ENCODE results near the gene ZNF516.

Gene ZNF516

GRCh38 chr18:76441002-76441667, 53.9 kb downstream of the ZNF516 start:
- Histone ChIP-seq H3K4ac (ENCODE audit: low read depth in 1 of 2, low read length in 2 of 2) (no peak overlapping the region), H3K14ac (ENCODE audit: low read length in 2 of 2) (no peak overlapping the region), H2BK15ac (ENCODE audit: low read depth, poor library complexity, severe bottlenecking) (no peak overlapping the region), H3K23ac (ENCODE audit: low read length in 2 of 2) (no peak overlapping the region), H3K18ac (ENCODE audit: low read depth in 1 of 2, low read length in 2 of 2) (no peak overlapping the region), H3K27me3 (ENCODE audit: control insufficient read depth in 1 of 2, insufficient read depth in 1 of 2, low read length in 2 of 2) (no peaks in the 10 kb centered on the region), H3K27ac (ENCODE audit: low read length, poor library complexity, severe bottlenecking) (no peak overlapping the region), H2AK5ac (ENCODE audit: low read length, severe bottlenecking) (no peak overlapping the region), H4K91ac (ENCODE audit: low read length) (no peak overlapping the region), H3K4me1 (ENCODE audit: control insufficient read depth, insufficient read depth, low read depth, low read length) (peaks cover 22% of the 10 kb centered on the region), H3K4me3 (ENCODE audit: insufficient read depth in 1 of 2, low read depth in 1 of 2, low read length in 2 of 2) (no peak overlapping the region), H2BK12ac (ENCODE audit: low read length in 2 of 2) (no peak overlapping the region), H2BK120ac (ENCODE audit: low read depth, low read length) (no peak overlapping the region), H3K79me1 (replicated peaks; ENCODE audit: low read length, poor library complexity, severe bottlenecking) (peaks cover 38% of the 10 kb centered on the region), H4K8ac (ENCODE audit: low read length) (no peak overlapping the region), H3K9ac (ENCODE audit: low read length) (no peak overlapping the region), H3K4me2 (ENCODE audit: low read length, poor library complexity, severe bottlenecking) (no peak overlapping the region), H2BK5ac (ENCODE audit: low read depth, low read length, poor library complexity, severe bottlenecking) (no peak overlapping the region), H2AFZ (ENCODE audit: low read depth, low read length) (no peak overlapping the region), H3K9me3 (ENCODE audit: control insufficient read depth, low read length) (no peaks in the 10 kb centered on the region), H3K36me3 (ENCODE audit: control insufficient read depth in 1 of 2, insufficient read depth in 2 of 2, low read depth in 1 of 2, low read length in 2 of 2) (peaks cover 42 to 45% of the 10 kb centered on the region in 2 experiments)
- WGBS: 97% methylated on average over 53 of the region's 54 CpGs
- DNase-seq: no peak

GRCh38 chr18:76437910-76438309, 57.1 kb downstream of the ZNF516 start:
- Histone ChIP-seq H3K27ac (ENCODE audit: low read length, poor library complexity, severe bottlenecking) (no peak overlapping the region), H3K18ac (ENCODE audit: low read depth in 1 of 2, low read length in 2 of 2) (no peak overlapping the region), H3K27me3 (ENCODE audit: control insufficient read depth in 1 of 2, insufficient read depth in 1 of 2, low read length in 2 of 2) (no peaks in the 10 kb centered on the region), H3K4me3 (ENCODE audit: insufficient read depth in 1 of 2, low read depth in 1 of 2, low read length in 2 of 2) (no peak overlapping the region), H3K36me3 (ENCODE audit: control insufficient read depth in 1 of 2, insufficient read depth in 2 of 2, low read depth in 1 of 2, low read length in 2 of 2) (peaks cover 56 to 57% of the 10 kb centered on the region in 2 experiments), H3K79me1 (replicated peaks; ENCODE audit: low read length, poor library complexity, severe bottlenecking) (peaks cover 55% of the 10 kb centered on the region), H3K9ac (ENCODE audit: low read length) (peak overlapping the region; percentile 51), H4K91ac (ENCODE audit: low read length) (no peak overlapping the region), H3K4me1 (ENCODE audit: control insufficient read depth, insufficient read depth, low read depth, low read length) (no peaks in the 10 kb centered on the region), H4K8ac (ENCODE audit: low read length) (no peak overlapping the region), H2BK120ac (ENCODE audit: low read depth, low read length) (no peak overlapping the region), H3K4ac (ENCODE audit: low read depth in 1 of 2, low read length in 2 of 2) (no peak overlapping the region), H2BK12ac (ENCODE audit: low read length in 2 of 2) (no peak overlapping the region), H3K14ac (ENCODE audit: low read length in 2 of 2) (no peak overlapping the region), H2BK15ac (ENCODE audit: low read depth, poor library complexity, severe bottlenecking) (no peak overlapping the region), H2BK5ac (ENCODE audit: low read depth, low read length, poor library complexity, severe bottlenecking) (no peak overlapping the region), H3K4me2 (ENCODE audit: low read length, poor library complexity, severe bottlenecking) (no peak overlapping the region), H3K23ac (ENCODE audit: low read length in 2 of 2) (peak overlapping the region in 1 of 2 experiments; percentile 47), H2AFZ (ENCODE audit: low read depth, low read length) (no peak overlapping the region), H3K9me3 (ENCODE audit: control insufficient read depth, low read length) (no peaks in the 10 kb centered on the region), H2AK5ac (ENCODE audit: low read length, severe bottlenecking) (no peak overlapping the region)
- WGBS: 97% methylated on average over 8 of the region's 8 CpGs
- DNase-seq: no peak

GRCh38 chr18:76437011-76437410, 58.0 kb downstream of the ZNF516 start:
- H2AFZ ChIP-seq (ENCODE audit: low read depth, low read length): no peak overlapping the region
- H2BK120ac ChIP-seq (ENCODE audit: low read depth, low read length): no peak overlapping the region
- WGBS: 90% methylated on average over 11 of the region's 11 CpGs

GRCh38 chr18:76436342-76436741, 58.7 kb downstream of the ZNF516 start:
- H3K4me3 ChIP-seq (ENCODE audit: insufficient read depth in 1 of 2, low read depth in 1 of 2, low read length in 2 of 2): no peak overlapping the region
- H3K18ac ChIP-seq (ENCODE audit: low read depth in 1 of 2, low read length in 2 of 2): no peak overlapping the region
- H3K9ac ChIP-seq (ENCODE audit: low read length): no peak overlapping the region
- 97% methylated on average over 16 of the region's 16 CpGs for WGBS
- peaks cover 56 to 59% of the 10 kb centered on the region in 2 experiments for H3K36me3 ChIP-seq (ENCODE audit: control insufficient read depth in 1 of 2, insufficient read depth in 2 of 2, low read depth in 1 of 2, low read length in 2 of 2)
- no peak overlapping the region for H2AFZ ChIP-seq (ENCODE audit: low read depth, low read length)
- no peak overlapping the region for H2BK5ac ChIP-seq (ENCODE audit: low read depth, low read length, poor library complexity, severe bottlenecking)
- H3K4me1 ChIP-seq (ENCODE audit: control insufficient read depth, insufficient read depth, low read depth, low read length): no peaks in the 10 kb centered on the region
- no peaks in the 10 kb centered on the region for H3K9me3 ChIP-seq (ENCODE audit: control insufficient read depth, low read length)
- no peak overlapping the region for H2BK15ac ChIP-seq (ENCODE audit: low read depth, poor library complexity, severe bottlenecking)
- no peak overlapping the region for H4K91ac ChIP-seq (ENCODE audit: low read length)
- no peak overlapping the region for H3K23ac ChIP-seq (ENCODE audit: low read length in 2 of 2)
- H2BK12ac ChIP-seq (ENCODE audit: low read length in 2 of 2): no peak overlapping the region
- no peak overlapping the region for H2BK120ac ChIP-seq (ENCODE audit: low read depth, low read length)
- no peak for DNase-seq
- no peaks in the 10 kb centered on the region for H3K27me3 ChIP-seq (ENCODE audit: control insufficient read depth in 1 of 2, insufficient read depth in 1 of 2, low read length in 2 of 2)
- no peak overlapping the region for H4K8ac ChIP-seq (ENCODE audit: low read length)
- H3K4ac ChIP-seq (ENCODE audit: low read depth in 1 of 2, low read length in 2 of 2): no peak overlapping the region
- H3K27ac ChIP-seq (ENCODE audit: low read length, poor library complexity, severe bottlenecking): no peak overlapping the region
- H3K14ac ChIP-seq (ENCODE audit: low read length in 2 of 2): no peak overlapping the region
- H2AK5ac ChIP-seq (ENCODE audit: low read length, severe bottlenecking): no peak overlapping the region
- H3K4me2 ChIP-seq (ENCODE audit: low read length, poor library complexity, severe bottlenecking): no peak overlapping the region
- peaks cover 52% of the 10 kb centered on the region for H3K79me1 ChIP-seq (replicated peaks; ENCODE audit: low read length, poor library complexity, severe bottlenecking)

More at GRCh38 chr18:76437011-76437410, 58.0 kb downstream of the ZNF516 start:
- peaks cover 56 to 62% of the 10 kb centered on the region in 2 experiments for H3K36me3 ChIP-seq (ENCODE audit: control insufficient read depth in 1 of 2, insufficient read depth in 2 of 2, low read depth in 1 of 2, low read length in 2 of 2)
- no peak overlapping the region for H2BK12ac ChIP-seq (ENCODE audit: low read length in 2 of 2)
- H2BK5ac ChIP-seq (ENCODE audit: low read depth, low read length, poor library complexity, severe bottlenecking): no peak overlapping the region
- no peaks in the 10 kb centered on the region for H3K9me3 ChIP-seq (ENCODE audit: control insufficient read depth, low read length)
- H4K8ac ChIP-seq (ENCODE audit: low read length): no peak overlapping the region
- H3K9ac ChIP-seq (ENCODE audit: low read length): no peak overlapping the region
- no peak overlapping the region for H4K91ac ChIP-seq (ENCODE audit: low read length)
- no peak overlapping the region for H3K14ac ChIP-seq (ENCODE audit: low read length in 2 of 2)
- H3K4ac ChIP-seq (ENCODE audit: low read depth in 1 of 2, low read length in 2 of 2): no peak overlapping the region
- H3K27me3 ChIP-seq (ENCODE audit: control insufficient read depth in 1 of 2, insufficient read depth in 1 of 2, low read length in 2 of 2): no peaks in the 10 kb centered on the region
- no peak for DNase-seq
- H2BK15ac ChIP-seq (ENCODE audit: low read depth, poor library complexity, severe bottlenecking): no peak overlapping the region
- no peak overlapping the region for H3K18ac ChIP-seq (ENCODE audit: low read depth in 1 of 2, low read length in 2 of 2)
- H3K27ac ChIP-seq (ENCODE audit: low read length, poor library complexity, severe bottlenecking): no peak overlapping the region
- H2AK5ac ChIP-seq (ENCODE audit: low read length, severe bottlenecking): no peak overlapping the region
- no peak overlapping the region for H3K23ac ChIP-seq (ENCODE audit: low read length in 2 of 2)
- peaks cover 58% of the 10 kb centered on the region for H3K79me1 ChIP-seq (replicated peaks; ENCODE audit: low read length, poor library complexity, severe bottlenecking)
- no peak overlapping the region for H3K4me3 ChIP-seq (ENCODE audit: insufficient read depth in 1 of 2, low read depth in 1 of 2, low read length in 2 of 2)
- H3K4me2 ChIP-seq (ENCODE audit: low read length, poor library complexity, severe bottlenecking): no peak overlapping the region
- H3K4me1 ChIP-seq (ENCODE audit: control insufficient read depth, insufficient read depth, low read depth, low read length): no peaks in the 10 kb centered on the region
